HK-2 (cell line): Measurements from ENCODE around the gene LILRB4.
"Not testable (repeated sequence)": the region's sequence is repeated elsewhere in the genome, so short reads cannot be mapped to it uniquely, and the experiment has no call there.

Experiments used
- DNase-seq: peaks from one replicate; pipeline ENCODE4 v3.0.0-alpha.2; 2018; ENCODE audit not compliant: unreplicated experiment

The LILRB4 gene

DNA sequence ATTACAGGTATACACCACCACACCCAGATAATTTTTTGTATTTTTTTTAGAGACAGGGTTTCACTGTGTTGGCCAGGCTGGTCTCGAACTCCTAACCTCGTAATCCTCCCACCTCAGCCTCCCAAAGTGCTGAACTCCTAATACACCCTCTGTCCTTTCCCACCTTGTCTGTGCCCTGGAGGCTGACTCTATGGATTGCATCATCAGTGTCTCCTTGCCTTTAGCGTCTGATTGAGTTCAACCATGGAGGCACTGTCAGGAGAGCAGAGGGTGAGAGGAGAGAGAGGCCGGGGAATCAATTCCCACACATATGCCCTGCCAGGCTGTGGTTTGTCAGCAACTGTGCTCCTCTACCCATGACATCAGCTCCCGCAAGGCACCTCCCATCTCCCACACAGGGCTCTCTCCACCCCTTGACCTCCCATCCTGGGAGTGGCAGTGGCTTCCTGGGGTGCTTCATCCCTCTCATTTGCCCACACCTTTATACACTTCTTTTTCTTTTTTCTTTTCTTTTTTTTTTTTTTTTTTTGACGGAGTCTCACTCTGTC is 12.6 kb upstream of the LILRB4 start:
- no peak for DNase-seq

DNA sequence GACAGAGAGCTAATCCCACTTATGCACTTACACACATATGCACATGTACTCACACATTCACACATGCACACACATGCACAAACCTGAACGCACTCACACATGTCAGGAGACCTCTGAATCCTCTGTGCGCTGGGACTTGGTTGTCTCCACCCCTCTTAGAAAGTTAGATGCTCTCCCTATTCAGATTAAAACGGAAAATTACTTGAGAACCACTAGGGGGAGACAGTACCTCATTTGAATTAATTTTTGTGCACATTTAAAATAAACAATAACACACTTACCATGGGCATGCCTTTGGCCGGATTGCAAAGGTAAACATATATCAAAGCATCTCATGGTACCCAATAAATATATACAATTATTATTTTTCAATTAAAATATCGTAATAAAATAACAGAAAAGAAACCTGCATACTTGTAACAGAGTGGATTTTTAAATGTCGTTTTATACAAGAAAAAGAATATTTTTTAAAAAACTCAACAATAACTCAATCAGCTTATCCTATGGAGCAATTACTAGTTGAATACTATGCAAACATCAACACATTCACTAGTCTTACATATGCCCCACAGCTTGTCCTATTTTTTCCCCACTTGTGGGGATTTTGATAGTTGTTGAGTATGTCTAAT is 9.5 kb upstream of the LILRB4 start:
- no peak for DNase-seq

DNA sequence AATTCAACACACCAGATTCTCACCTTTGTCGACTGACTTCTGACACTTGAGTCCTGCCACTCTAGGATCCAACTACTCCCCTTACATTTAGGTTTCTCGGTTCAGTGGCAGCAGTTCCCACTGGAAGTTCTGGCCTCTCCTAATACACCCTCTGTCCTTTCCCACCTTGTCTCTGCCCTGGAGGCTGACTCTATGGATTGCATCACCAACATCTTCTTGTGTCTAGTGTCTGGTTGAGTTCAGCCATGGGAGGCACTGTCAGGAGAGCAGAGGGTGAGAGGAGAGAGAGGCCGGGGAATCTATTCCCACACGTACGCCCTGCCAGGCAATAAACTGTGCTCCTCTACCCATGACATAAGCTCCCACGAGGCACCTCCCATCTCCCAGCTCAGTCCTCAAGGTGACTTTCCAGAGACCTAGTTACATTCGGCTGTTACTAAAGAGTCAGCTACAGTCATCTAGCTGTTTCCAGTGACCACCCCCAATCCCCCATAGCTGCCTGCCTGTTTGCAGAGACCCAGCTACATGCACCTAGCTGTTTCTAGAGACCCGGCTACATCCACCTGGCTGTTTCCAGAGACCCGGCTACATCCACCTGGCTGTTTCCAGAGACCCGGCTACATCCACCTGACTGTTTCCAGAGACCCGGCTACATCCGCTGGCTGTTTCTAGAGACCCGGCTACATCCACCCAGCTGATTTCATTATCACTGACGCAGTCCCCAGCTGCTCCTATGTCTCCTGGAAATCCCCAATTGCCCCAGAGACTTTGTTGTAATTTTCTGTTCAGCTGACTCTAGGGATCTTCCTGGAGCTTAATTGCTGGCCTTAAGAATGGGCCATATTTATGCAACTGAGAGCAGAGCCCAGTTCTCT is 8.1 kb upstream of the LILRB4 start:
- peak; percentile 55 for DNase-seq

GRCh38 chr19:54659300-54659699 is 3.5 kb upstream of the LILRB4 start:
- no peak for DNase-seq

- no peak for DNase-seq
Observed at GRCh38 chr19:54660306-54660705, 2.5 kb upstream of the LILRB4 start.

DNA sequence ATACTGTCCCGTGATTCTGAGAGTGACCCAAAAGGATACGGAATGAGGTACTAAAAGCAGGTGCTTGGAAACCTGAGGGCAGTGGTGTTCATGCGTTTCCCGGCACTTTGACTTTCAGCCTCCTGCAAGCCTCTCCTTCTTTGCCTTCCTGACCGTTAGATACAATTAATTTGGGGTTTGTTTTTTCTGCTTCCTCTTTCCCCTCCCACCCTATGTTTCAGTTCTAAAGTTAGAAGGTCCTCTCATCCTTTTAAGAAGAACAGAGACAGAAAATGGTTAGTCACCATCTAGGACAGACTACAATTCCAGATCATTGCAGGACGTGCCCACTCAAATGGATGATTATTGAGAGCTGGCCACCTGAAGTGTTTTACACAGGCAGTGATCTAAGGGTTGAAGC is 1.8 kb upstream of the LILRB4 start:
- DNase-seq: no peak

- no peak for DNase-seq
Observed at GRCh38 chr19:54661846-54662481, 821 bp upstream of the LILRB4 start.

- DNase-seq: no peak
Observed at GRCh38 chr19:54665530-54665929, 2.7 kb downstream of the LILRB4 start.

- DNase-seq: no peak
Observed at GRCh38 chr19:54667217-54667616, 4.4 kb downstream of the LILRB4 start.

DNA sequence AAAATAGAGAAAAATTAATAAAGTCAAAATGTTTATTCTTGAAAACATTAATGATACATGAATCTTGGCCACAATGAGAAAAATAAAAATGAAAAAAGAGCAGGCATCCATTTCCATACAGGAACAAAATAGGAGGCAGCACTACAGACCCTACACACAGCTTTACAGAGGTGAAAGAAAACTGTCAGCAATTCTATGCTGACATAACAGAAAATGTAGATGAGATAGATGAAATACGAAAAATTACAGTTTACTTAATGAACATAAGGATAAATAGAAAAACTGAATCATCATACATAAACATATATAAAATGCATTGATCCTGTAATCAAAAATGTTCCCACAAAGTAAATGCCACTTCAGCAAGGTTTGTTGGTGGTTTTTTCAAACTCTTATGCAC is 5.6 kb downstream of the LILRB4 start:
- no peak for DNase-seq

DNA sequence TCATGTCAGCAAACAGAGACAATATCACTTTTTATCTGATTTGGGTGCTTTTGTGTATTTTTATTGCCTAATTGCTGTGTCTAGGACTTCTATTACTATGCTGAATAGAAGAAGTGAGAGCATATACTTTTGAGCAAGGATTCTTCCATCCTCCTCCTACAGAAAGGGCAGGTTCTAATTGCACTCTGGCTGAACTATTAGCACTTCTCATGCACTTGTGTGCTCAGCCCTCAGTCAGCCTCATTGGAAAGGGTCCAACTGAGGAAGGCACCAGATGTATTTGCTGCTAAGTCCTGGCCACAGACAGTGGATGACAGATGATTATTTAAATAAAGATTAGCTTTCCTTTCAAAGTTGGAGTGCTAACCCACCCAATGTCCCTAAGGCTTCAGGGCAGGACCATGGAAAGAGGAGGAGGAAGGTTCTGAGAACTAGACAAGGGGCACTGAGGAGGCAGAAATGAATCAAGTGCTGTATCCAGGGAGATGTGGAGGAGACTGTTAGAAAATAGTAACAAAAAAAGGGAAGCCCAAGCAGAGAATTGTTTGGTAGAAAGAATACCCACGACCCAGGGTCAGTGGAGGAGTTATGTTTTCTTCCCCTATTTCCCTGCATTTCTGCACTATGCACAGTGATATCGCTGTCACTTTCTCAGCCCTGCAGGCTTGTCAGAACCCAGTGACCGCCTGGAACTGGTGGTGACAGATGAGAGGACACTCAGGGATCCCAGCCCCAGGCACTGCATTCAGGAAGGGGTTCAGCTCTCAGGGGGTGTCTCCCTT is 8.0 kb downstream of the LILRB4 start:
- DNase-seq: no peak

GRCh38 chr19:54673222-54673621 is 10.4 kb downstream of the LILRB4 start:
- no peak for DNase-seq

DNA sequence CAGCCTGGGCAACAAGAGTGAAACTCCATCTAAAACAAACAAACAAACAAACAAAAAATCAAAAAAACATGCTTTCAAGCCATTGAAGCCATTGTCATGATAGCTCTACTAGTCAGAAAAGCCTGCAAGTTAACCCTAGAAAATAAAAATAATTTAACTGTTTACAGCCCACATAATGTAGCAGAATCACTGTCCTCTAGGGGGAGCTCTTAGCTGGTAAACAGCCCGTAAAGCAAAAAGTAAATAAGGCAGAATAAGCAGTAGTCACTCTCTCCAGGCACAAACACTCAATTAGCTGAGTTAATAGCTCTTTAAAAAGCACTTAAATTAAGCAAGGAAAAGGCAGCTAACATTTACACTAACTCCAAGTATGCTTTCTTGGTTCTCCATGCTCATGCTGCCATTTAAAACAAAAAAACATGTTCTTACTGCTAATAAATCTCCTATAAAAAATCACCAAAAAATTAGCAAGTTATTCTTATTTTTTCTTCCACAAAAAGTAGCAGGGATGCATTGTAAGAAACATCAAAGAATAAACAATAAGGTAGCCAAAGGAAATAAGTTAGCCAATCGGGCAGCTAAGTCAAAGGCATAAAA is 11.3 kb downstream of the LILRB4 start:
- DNase-seq: no peak

DNA sequence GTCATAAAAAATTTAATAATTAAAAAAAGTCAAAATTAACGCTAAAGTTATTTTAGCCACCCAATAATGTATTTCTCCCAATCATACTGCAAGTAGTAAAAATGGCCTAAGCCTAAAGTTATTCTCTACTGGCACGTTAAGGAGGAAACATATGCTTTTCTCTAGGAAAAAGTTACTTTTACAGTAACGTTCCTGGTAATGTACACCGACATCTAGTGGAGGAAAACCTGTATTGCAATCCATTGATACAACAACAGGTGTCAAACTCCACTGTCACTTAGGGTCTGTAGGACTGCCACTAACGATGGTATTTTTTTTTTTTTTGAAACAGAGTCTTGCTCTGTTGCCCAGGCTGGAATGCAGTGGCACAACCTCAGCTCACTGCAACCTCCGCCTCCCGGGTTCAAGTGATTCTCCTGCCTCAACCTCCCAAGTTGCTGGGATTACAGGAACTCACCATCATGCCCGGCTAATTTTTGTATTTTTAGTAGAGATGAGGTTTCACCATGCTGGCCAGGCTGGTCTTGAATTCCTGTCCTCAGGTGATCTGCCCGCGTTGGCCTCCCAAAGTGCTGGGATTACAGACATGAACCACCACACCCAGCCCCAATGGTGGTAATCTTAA is 13.5 kb downstream of the LILRB4 start:
- not testable (repeated sequence) for DNase-seq

GRCh38 chr19:54677217-54677616 is 14.4 kb downstream of the LILRB4 start:
- no peak for DNase-seq

- not testable (repeated sequence) for DNase-seq
Observed at GRCh38 chr19:54681596-54681995, 18.8 kb downstream of the LILRB4 start.

DNA sequence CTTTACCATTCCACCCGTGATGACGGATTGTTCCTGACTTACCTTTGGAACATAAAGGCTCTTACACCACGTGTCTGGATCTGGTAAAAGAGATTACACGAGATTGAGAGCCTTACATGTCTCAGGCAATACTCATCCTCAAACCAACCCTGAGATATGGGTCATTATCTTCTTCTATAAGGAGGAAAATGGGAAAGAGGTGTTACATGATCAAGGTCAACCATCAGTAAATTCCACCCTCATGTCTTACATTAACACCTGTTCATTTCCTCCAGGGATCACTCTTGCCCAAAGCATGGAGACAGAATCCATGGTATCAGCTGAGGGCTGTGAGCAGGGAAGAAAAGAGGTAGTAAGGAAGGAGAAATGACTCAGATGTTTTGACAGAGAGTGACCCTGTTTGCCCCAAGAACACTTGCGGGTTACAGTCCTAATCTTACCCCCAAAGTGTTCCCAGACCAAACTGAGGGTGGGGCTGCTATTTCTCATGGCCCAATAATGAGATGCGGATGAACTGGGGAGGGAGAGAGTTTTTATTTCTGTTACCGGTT is 19.6 kb downstream of the LILRB4 start:
- DNase-seq: no peak

- DNase-seq: peak; percentile 54
Observed at GRCh38 chr19:54684527-54684926, 21.7 kb downstream of the LILRB4 start.

DNA sequence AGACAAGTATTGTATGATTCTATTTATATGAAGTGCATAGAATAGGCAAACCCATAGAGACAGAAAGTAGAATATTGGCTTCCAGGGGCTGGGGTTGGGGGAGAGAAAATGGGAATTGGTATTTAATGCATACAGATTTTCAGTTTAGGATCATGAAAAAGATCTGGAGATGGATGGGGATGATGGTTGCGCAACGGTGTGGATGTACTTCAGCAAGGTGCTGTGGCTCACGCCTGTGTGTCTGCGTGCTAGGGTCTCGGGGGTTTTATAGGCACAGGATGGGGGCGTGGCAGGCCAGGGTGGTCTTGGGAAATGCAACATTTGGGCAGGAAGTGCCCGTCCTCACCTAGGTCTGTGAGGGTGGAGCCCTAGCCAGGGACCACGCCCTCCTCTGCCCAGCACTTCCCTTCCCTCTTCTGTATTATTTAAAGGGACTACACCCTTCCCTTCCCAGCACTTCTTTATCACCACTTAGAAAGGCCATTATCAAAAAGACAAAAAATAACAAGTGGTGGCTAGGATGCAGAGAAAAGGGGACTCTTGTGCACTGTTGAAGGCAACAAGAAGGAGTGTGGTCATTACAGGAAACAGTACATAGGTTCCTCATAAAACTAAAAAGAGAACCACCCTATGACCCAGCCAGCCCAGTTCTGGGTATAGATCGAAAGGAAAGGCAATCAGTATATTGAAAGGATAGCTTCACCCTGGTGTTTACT is 29.0 kb downstream of the LILRB4 start:
- no peak for DNase-seq

- no peak for DNase-seq
Observed at GRCh38 chr19:54692298-54692615, 29.5 kb downstream of the LILRB4 start.
